CD14-positive monocyte (primary cell): ENCODE data around the gene TOM1L2. TPM values are rescaled to one million over a fixed set of nuclear protein-coding genes. Genes with fewer than 3 reads are reported as not detected.
A peak's percentile ranks its signal among the peaks of the same experiment; 100 is the strongest.

Experiments used
- DNase-seq, 3 donors: peaks; one replicate each; pipeline ENCODE4 v3.0.0-alpha.2; 2011 to 2022
- H2AFZ ChIP-seq: 2 replicates; pipeline ENCODE4 v1.6.0; 2012; ENCODE audit warnings: mild to moderate bottlenecking, low read depth, low read length, inconsistent platforms; ENCODE audit not compliant: insufficient read depth, poor library complexity, severe bottlenecking
- H3K27ac ChIP-seq, 2 donors: 1 replicate in 1 of 2; 2 replicates in 1 of 2; pipeline ENCODE4 v1.5.1; 2012 to 2013; ENCODE audit warnings: low read length in 2 of 2, control low read depth in 1 of 2, inconsistent platforms in 1 of 2, low read depth in 1 of 2, mild to moderate bottlenecking in 1 of 2
- H3K27me3 ChIP-seq, 2 donors: one replicate each; pipeline versions ENCODE4 v1.6.0 to v1.6.1; 2011 to 2013; ENCODE audit warnings: low read length in 2 of 2; ENCODE audit not compliant: control insufficient read depth in 2 of 2, insufficient read depth in 2 of 2
- H3K36me3 ChIP-seq, 2 donors: replicated peaks in 1 of 2; 1 replicate in 1 of 2; 2 replicates in 1 of 2; pipeline versions ENCODE4 v1.5.1 to v1.6.1; 2012 to 2013; ENCODE audit warnings: low read length in 2 of 2, control low read depth in 1 of 2, inconsistent platforms in 1 of 2, mild to moderate bottlenecking in 1 of 2; ENCODE audit not compliant: insufficient read depth in 2 of 2, control insufficient read depth in 1 of 2
- H3K4me1 ChIP-seq, 2 donors: 1 replicate in 1 of 2; 2 replicates in 1 of 2; pipeline versions ENCODE4 v1.5.1 to v1.6.1; 2012 to 2013; ENCODE audit warnings: low read length in 2 of 2, control low read depth in 1 of 2, inconsistent platforms in 1 of 2, mild to moderate bottlenecking in 1 of 2, moderate library complexity in 1 of 2; ENCODE audit not compliant: insufficient read depth in 2 of 2, control insufficient read depth in 1 of 2
- H3K4me2 ChIP-seq: replicated peaks from 2 replicates; pipeline ENCODE3; 2012; ENCODE audit warnings: low read length, moderate library complexity, mild to moderate bottlenecking; ENCODE audit not compliant: poor library complexity, severe bottlenecking; ENCODE audit errors: extremely low read depth
- H3K4me3 ChIP-seq, 3 experiments: fragments of 200-600 bp in 1 of 3; sonication (generic) in 1 of 3; replicated peaks in 1 of 3; 1 replicate in 2 of 3; 2 replicates in 1 of 3; pipeline ENCODE4 v1.5.1; 2011 to 2013; ENCODE audit warnings: low read length in 3 of 3, mild to moderate bottlenecking in 3 of 3, control low read depth in 2 of 3, low read depth in 2 of 3, inconsistent platforms in 1 of 3, moderate library complexity in 1 of 3
- H3K79me2 ChIP-seq: 2 replicates; pipeline ENCODE4 v1.6.0; 2012; ENCODE audit warnings: mild to moderate bottlenecking, control low read depth, inconsistent platforms, low read length, moderate library complexity; ENCODE audit not compliant: insufficient read depth
- H3K9ac ChIP-seq: 2 replicates; pipeline ENCODE4 v1.6.0; 2017; ENCODE audit warnings: low read length, mild to moderate bottlenecking; ENCODE audit not compliant: insufficient read depth, poor library complexity, severe bottlenecking
- H3K9me3 ChIP-seq, 2 donors: replicated peaks in 1 of 2; 1 replicate in 1 of 2; 2 replicates in 1 of 2; pipeline versions ENCODE4 v1.5.1 to v1.6.1; 2012 to 2013; ENCODE audit warnings: low read length in 2 of 2, control low read depth in 1 of 2; ENCODE audit not compliant: control insufficient read depth in 1 of 2, insufficient read depth in 1 of 2
- H4K20me1 ChIP-seq: 2 replicates; pipeline ENCODE4 v1.6.0; 2012; ENCODE audit warnings: mild to moderate bottlenecking, low read length, control low read depth, moderate library complexity; ENCODE audit not compliant: insufficient read depth
- H3K27ac Mint-ChIP-seq, 7 donors: one replicate each; pipeline ENCODE4 v1.8.0; 2020; ENCODE audit warnings: mild to moderate bottlenecking in 7 of 7, mixed read lengths in 7 of 7, moderate library complexity in 6 of 7, inconsistent platforms in 2 of 7
- H3K27me3 Mint-ChIP-seq, 3 donors: one replicate each; pipeline ENCODE4 v1.8.0; 2021 to 2022; ENCODE audit warnings: low read depth in 3 of 3, mild to moderate bottlenecking in 3 of 3, mixed read lengths in 3 of 3, moderate library complexity in 3 of 3, inconsistent platforms in 1 of 3
- H3K36me3 Mint-ChIP-seq, 2 donors: one replicate each; pipeline ENCODE4 v1.8.0; 2020; ENCODE audit warnings: mixed read lengths in 2 of 2, inconsistent platforms in 1 of 2, mild to moderate bottlenecking in 1 of 2
- H3K4me1 Mint-ChIP-seq: one replicate; pipeline ENCODE4 v1.8.0; 2020; ENCODE audit warnings: mild to moderate bottlenecking, mixed read lengths
- H3K4me3 Mint-ChIP-seq, 2 donors: one replicate each; pipeline ENCODE4 v1.8.0; 2020; ENCODE audit warnings: mild to moderate bottlenecking in 2 of 2, mixed read lengths in 2 of 2, moderate library complexity in 1 of 2
- H3K9me3 Mint-ChIP-seq, 7 donors: one replicate each; pipeline ENCODE4 v1.8.0; 2020 to 2022; ENCODE audit warnings: mixed read lengths in 7 of 7, mild to moderate bottlenecking in 6 of 7, moderate library complexity in 6 of 7, inconsistent platforms in 2 of 7
- CTCF ChIP-seq: fragments of 200-600 bp; IDR thresholded peaks from one replicate; pipeline ENCODE4 v1.8.0; 2022; ENCODE audit warnings: antibody characterized with exemption, mild to moderate bottlenecking
- WGBS: methylation state at CpG from one replicate; pipeline ENCODE4 v1.1.5; 2013; ENCODE audit warnings: missing lambda C conversion rate; ENCODE audit not compliant: insufficient coverage; 5-methylcytosine and 5-hydroxymethylcytosine counted together
- intact Hi-C, 2 donors: fragments of 100-400 bp; cut with micrococcal nuclease; formaldehyde crosslinking; loops; one replicate each; pipeline versions ENCODE4 v1.15.0 to v1.15.1; 2023
- polyA plus RNA-seq, 3 donors: library from polyadenylated mRNA; depleted of rRNA in 1 of 3; unstranded in 2 of 3; stranded (reverse) in 1 of 3; fragments of 300-500 nt in 2 of 3; fragments of >200 nt in 1 of 3; fragmentation: Illumina TruSeq in 2 of 3; gene quantifications; 1 replicate in 2 of 3; 2 replicates in 1 of 3; pipeline ENCODE4 v1.2.3, GENCODE V29; 2012 to 2021

Gene TOM1L2
- polyA plus RNA-seq, 3 donors = 1.7 to 28.2 (median 2.8) TPM

GRCh38 chr17:17959520-17960361 is 12.5 kb downstream of the TOM1L2 start:
- peaks cover 45% of the 10 kb centered on the region for H4K20me1 ChIP-seq
- peaks cover 64% of the 10 kb centered on the region for H3K79me2 ChIP-seq
- peaks cover 0 to 4% (median 0%) of the 10 kb centered on the region in 7 donors for H3K9me3 Mint-ChIP-seq
- H3K36me3 Mint-ChIP-seq = peaks cover 20 to 24% of the 10 kb centered on the region in 2 donors
- WGBS = 24% methylated on average over 2 of the region's 7 CpGs
- no peaks in the 10 kb centered on the region for H3K27me3 ChIP-seq
- peaks cover 0 to 4% of the 10 kb centered on the region in 2 donors for H3K9me3 ChIP-seq
- H3K27ac Mint-ChIP-seq = peak overlapping the region; percentile 31 to 96 (median 74)
- peaks cover 0 to 16% of the 10 kb centered on the region in 2 donors for H3K36me3 ChIP-seq
- DNase-seq = peak in 1 of 3 donors; percentile 54
- intact Hi-C loops = no loop called here
- H3K4me1 Mint-ChIP-seq = peaks cover 37% of the 10 kb centered on the region
- peak overlapping the region; percentile 2 for H3K4me2 ChIP-seq
- H3K9ac ChIP-seq = peak overlapping the region; percentile 12
- H3K4me1 ChIP-seq = peaks cover 21 to 29% of the 10 kb centered on the region in 2 donors
- no peak overlapping the region for H3K4me3 ChIP-seq
- peak overlapping the region in 1 of 2 donors; percentile 80 for H3K27ac ChIP-seq
- TF ChIP-seq CTCF = no peak
- peak overlapping the region; percentile 11 to 49 for H3K4me3 Mint-ChIP-seq
- no peaks in the 10 kb centered on the region for H3K27me3 Mint-ChIP-seq
- no peak overlapping the region for H2AFZ ChIP-seq

- Mint-ChIP-seq H3K36me3 (peaks cover 20 to 29% of the 10 kb centered on the region in 2 donors), H3K4me3 (no peak overlapping the region), H3K27me3 (no peaks in the 10 kb centered on the region), H3K4me1 (peaks cover 39% of the 10 kb centered on the region), H3K9me3 (peaks cover 0 to 4% (median 0%) of the 10 kb centered on the region in 7 donors), H3K27ac (peak overlapping the region; percentile 67 to 96 (median 76))
- peak in 2 of 3 donors; percentile 36 to 78 for DNase-seq
- Histone ChIP-seq H3K36me3 (peaks cover 0 to 18% of the 10 kb centered on the region in 2 donors), H3K4me1 (peaks cover 21 to 29% of the 10 kb centered on the region in 2 donors), H3K4me3 (no peak overlapping the region), H2AFZ (no peak overlapping the region), H3K9ac (no peak overlapping the region), H3K4me2 (no peak overlapping the region), H4K20me1 (peaks cover 45% of the 10 kb centered on the region), H3K79me2 (peaks cover 58% of the 10 kb centered on the region), H3K27ac (peak overlapping the region in 1 of 2 donors; percentile 80), H3K27me3 (no peaks in the 10 kb centered on the region), H3K9me3 (peaks cover 0 to 4% of the 10 kb centered on the region in 2 donors)
- intact Hi-C loops = no loop called here
- TF ChIP-seq CTCF = no peak
- 69% methylated on average over 3 of the region's 5 CpGs for WGBS
Observed at GRCh38 chr17:17958982-17959381, 13.2 kb downstream of the TOM1L2 start.
